ENCODE results near the gene SPOP.

- TF ChIP-seq CTCF (conservative IDR thresholded peaks at IDR 0.05; ENCODE audit: low read depth in 2 of 2) = no peak
- TF ChIP-seq POLR2AphosphoS5 (IDR thresholded peaks at IDR 0.05; ENCODE audit: low read depth) = no peak
- no peak for TF ChIP-seq EZH2 (IDR thresholded peaks at IDR 0.05; ENCODE audit: low read depth, unreplicated experiment)
- TF ChIP-seq ZNF331 (CRISPR knock-in tag; IDR thresholded peaks at IDR 0.05; ENCODE audit: low read depth) = no peak
- no peak for TF ChIP-seq JUNB (IDR thresholded peaks at IDR 0.05; ENCODE audit: unreplicated experiment)
- no peak for TF ChIP-seq ETS1 (IDR thresholded peaks at IDR 0.05)
- TF ChIP-seq STAT1 (IDR thresholded peaks at IDR 0.05; ENCODE audit: unreplicated experiment) = no peak
- no peak for TF ChIP-seq EZH2phosphoT487 (IDR thresholded peaks at IDR 0.05; ENCODE audit: unreplicated experiment)
- TF ChIP-seq REST (IDR thresholded peaks at IDR 0.05; ENCODE audit: unreplicated experiment) = no peak
- TF ChIP-seq CREB1 (CRISPR knock-in tag; IDR thresholded peaks at IDR 0.05; ENCODE audit: low read depth) = no peak
- no peak for TF ChIP-seq NANOG (IDR thresholded peaks at IDR 0.05; ENCODE audit: borderline replicate concordance)
- no peak for TF ChIP-seq ZNF462 (CRISPR knock-in tag; IDR thresholded peaks at IDR 0.05)
- no peak for TF ChIP-seq ZNF114 (CRISPR knock-in tag; IDR thresholded peaks at IDR 0.05)
Observed at GRCh38 chr17:49640556-49640955, 37.3 kb downstream of the SPOP start.

Measured in GM23338 (cell line).